ENCODE measurements around the gene P3H2.

P3H2 gene

GRCh38 chr3:190000861-190001196, 119.9 kb downstream of the P3H2 start:
- H3K9me3 ChIP-seq (ENCODE audit: low read depth, low read length): peaks cover 5% of the 10 kb centered on the region; the same call in 1 of the 2 replicates
- no peak for DNase-seq (ENCODE audit: low read depth, low spot score)
- TF ChIP-seq EZH2 (IDR thresholded peaks at IDR 0.05) (no peak), POLR2AphosphoS5 (IDR thresholded peaks at IDR 0.05; ENCODE audit: borderline replicate concordance, low read depth, low read length) (no peak), FOXP2 (optimal IDR thresholded peaks at IDR 0.05; ENCODE audit: control extremely low read depth, extremely low read length, insufficient read depth) (no peak)
- H3K36me3 ChIP-seq (ENCODE audit: insufficient read depth, low read length): no peaks in the 10 kb centered on the region
- H3K9ac ChIP-seq (ENCODE audit: insufficient read length): peak overlapping the region; percentile 20
- H3K27ac ChIP-seq: peak overlapping the region; percentile 51
- H3K4me3 ChIP-seq: peak overlapping the region; percentile 29

GRCh38 chr3:190000187-190000860, 120.4 kb downstream of the P3H2 start:
- Histone ChIP-seq H3K9ac (ENCODE audit: insufficient read length) (no peak overlapping the region), H3K4me3 (peak overlapping the region; percentile 29), H3K9me3 (ENCODE audit: low read depth, low read length) (peaks cover 7% of the 10 kb centered on the region; the same call in 1 of the 2 replicates), H3K36me3 (ENCODE audit: insufficient read depth, low read length) (no peaks in the 10 kb centered on the region), H3K27ac (peak overlapping the region; percentile 51)
- TF ChIP-seq POLR2AphosphoS5 (IDR thresholded peaks at IDR 0.05; ENCODE audit: borderline replicate concordance, low read depth, low read length) (no peak), EZH2 (IDR thresholded peaks at IDR 0.05) (no peak), FOXP2 (optimal IDR thresholded peaks at IDR 0.05; ENCODE audit: control extremely low read depth, extremely low read length, insufficient read depth) (no peak)
- DNase-seq (ENCODE audit: low read depth, low spot score): no peak

- H3K36me3 ChIP-seq (ENCODE audit: insufficient read depth, low read length): no peaks in the 10 kb centered on the region
- H3K9me3 ChIP-seq (ENCODE audit: low read depth, low read length): peaks cover 7% of the 10 kb centered on the region; the same call in 1 of the 2 replicates
- no peak overlapping the region for H3K27ac ChIP-seq
- no peak overlapping the region for H3K9ac ChIP-seq (ENCODE audit: insufficient read length)
- DNase-seq (ENCODE audit: low read depth, low spot score): no peak
- H3K4me3 ChIP-seq: no peak overlapping the region
- TF ChIP-seq EZH2 (IDR thresholded peaks at IDR 0.05) (no peak), FOXP2 (optimal IDR thresholded peaks at IDR 0.05; ENCODE audit: control extremely low read depth, extremely low read length, insufficient read depth) (no peak), POLR2AphosphoS5 (IDR thresholded peaks at IDR 0.05; ENCODE audit: borderline replicate concordance, low read depth, low read length) (no peak)
Observed at GRCh38 chr3:189999718-190000117, 121.0 kb downstream of the P3H2 start.

- Histone ChIP-seq H3K27ac (peak overlapping the region; percentile 37; the same call in 1 of the 2 replicates), H3K9ac (ENCODE audit: insufficient read length) (peak overlapping the region; percentile 43), H3K36me3 (ENCODE audit: insufficient read depth, low read length) (no peaks in the 10 kb centered on the region), H3K9me3 (ENCODE audit: low read depth, low read length) (peaks cover 7% of the 10 kb centered on the region; the same call in 1 of the 2 replicates), H3K4me3 (peak overlapping the region; percentile 50)
- DNase-seq (ENCODE audit: low read depth, low spot score): no peak
- TF ChIP-seq EZH2 (IDR thresholded peaks at IDR 0.05): no peak
- TF ChIP-seq POLR2AphosphoS5 (IDR thresholded peaks at IDR 0.05; ENCODE audit: borderline replicate concordance, low read depth, low read length): no peak
- TF ChIP-seq FOXP2 (optimal IDR thresholded peaks at IDR 0.05; ENCODE audit: control extremely low read depth, extremely low read length, insufficient read depth): no peak
Observed at GRCh38 chr3:189995129-189995528, 125.6 kb downstream of the P3H2 start.

- TF ChIP-seq FOXP2 (optimal IDR thresholded peaks at IDR 0.05; ENCODE audit: control extremely low read depth, extremely low read length, insufficient read depth): no peak
- TF ChIP-seq EZH2 (IDR thresholded peaks at IDR 0.05): no peak
- TF ChIP-seq POLR2AphosphoS5 (IDR thresholded peaks at IDR 0.05; ENCODE audit: borderline replicate concordance, low read depth, low read length): no peak
- no peak overlapping the region for H3K27ac ChIP-seq
Observed at GRCh38 chr3:189990826-189991225, 129.9 kb downstream of the P3H2 start.

GRCh38 chr3:189988854-189989253, 131.8 kb downstream of the P3H2 start:
- H3K9ac ChIP-seq (ENCODE audit: insufficient read length): no peak overlapping the region
- DNase-seq (ENCODE audit: low read depth, low spot score): no peak
- H3K9me3 ChIP-seq (ENCODE audit: low read depth, low read length): no peaks in the 10 kb centered on the region
- TF ChIP-seq EZH2 (IDR thresholded peaks at IDR 0.05) (no peak), POLR2AphosphoS5 (IDR thresholded peaks at IDR 0.05; ENCODE audit: borderline replicate concordance, low read depth, low read length) (no peak), FOXP2 (optimal IDR thresholded peaks at IDR 0.05; ENCODE audit: control extremely low read depth, extremely low read length, insufficient read depth) (no peak)
- no peaks in the 10 kb centered on the region for H3K36me3 ChIP-seq (ENCODE audit: insufficient read depth, low read length)
- no peak overlapping the region for H3K4me3 ChIP-seq
- no peak overlapping the region for H3K27ac ChIP-seq

More at GRCh38 chr3:189990826-189991225, 129.9 kb downstream of the P3H2 start:
- no peak overlapping the region for H3K9ac ChIP-seq (ENCODE audit: insufficient read length)
- H3K9me3 ChIP-seq (ENCODE audit: low read depth, low read length): peaks cover 3% of the 10 kb centered on the region; the same call in 1 of the 2 replicates
- no peaks in the 10 kb centered on the region for H3K36me3 ChIP-seq (ENCODE audit: insufficient read depth, low read length)
- no peak overlapping the region for H3K4me3 ChIP-seq
- DNase-seq (ENCODE audit: low read depth, low spot score): no peak

- DNase-seq (ENCODE audit: low read depth, low spot score): no peak
- Histone ChIP-seq H3K9me3 (ENCODE audit: low read depth, low read length) (no peaks in the 10 kb centered on the region), H3K4me3 (no peak overlapping the region), H3K27ac (no peak overlapping the region), H3K36me3 (ENCODE audit: insufficient read depth, low read length) (no peaks in the 10 kb centered on the region), H3K9ac (ENCODE audit: insufficient read length) (no peak overlapping the region)
- TF ChIP-seq FOXP2 (optimal IDR thresholded peaks at IDR 0.05; ENCODE audit: control extremely low read depth, extremely low read length, insufficient read depth) (no peak), POLR2AphosphoS5 (IDR thresholded peaks at IDR 0.05; ENCODE audit: borderline replicate concordance, low read depth, low read length) (no peak), EZH2 (IDR thresholded peaks at IDR 0.05) (no peak)
Observed at GRCh38 chr3:189988322-189988721, 132.4 kb downstream of the P3H2 start.

- DNase-seq (ENCODE audit: low read depth, low spot score): no peak
- H3K4me3 ChIP-seq: no peak overlapping the region
- TF ChIP-seq FOXP2 (optimal IDR thresholded peaks at IDR 0.05; ENCODE audit: control extremely low read depth, extremely low read length, insufficient read depth): no peak
- no peak for TF ChIP-seq POLR2AphosphoS5 (IDR thresholded peaks at IDR 0.05; ENCODE audit: borderline replicate concordance, low read depth, low read length)
- TF ChIP-seq EZH2 (IDR thresholded peaks at IDR 0.05): no peak
- H3K9ac ChIP-seq (ENCODE audit: insufficient read length): no peak overlapping the region
- H3K27ac ChIP-seq: no peak overlapping the region
- H3K9me3 ChIP-seq (ENCODE audit: low read depth, low read length): no peaks in the 10 kb centered on the region
- H3K36me3 ChIP-seq (ENCODE audit: insufficient read depth, low read length): no peaks in the 10 kb centered on the region
Observed at GRCh38 chr3:189985948-189986347, 134.7 kb downstream of the P3H2 start.
